Left ventricle myocardium inferior (tissue), 1 donor: Measurements from ENCODE around the gene ZRSR2. TPM values are rescaled to one million over a fixed set of nuclear protein-coding genes. Genes with fewer than 3 reads are reported as not detected.
"Not testable (repeated sequence)": the region's sequence is repeated elsewhere in the genome, so short reads cannot be mapped to it uniquely, and the experiment has no call there.

Experiments
- DNase-seq: peaks from one replicate; pipeline ENCODE4 v3.0.0-alpha.2; 2020
- H3K27ac ChIP-seq: fragments of 200-600 bp; replicated peaks from 2 replicates; pipeline ENCODE4 v1.8.0; 2021
- H3K27me3 ChIP-seq: fragments of 200-600 bp; 2 replicates; pipeline ENCODE4 v1.8.0; 2021; ENCODE audit warnings: low read depth
- H3K36me3 ChIP-seq: fragments of 200-600 bp; 2 replicates; pipeline ENCODE4 v1.8.0; 2021
- H3K4me1 ChIP-seq: fragments of 200-600 bp; 2 replicates; pipeline ENCODE4 v1.8.0; 2021
- H3K4me3 ChIP-seq: fragments of 200-600 bp; 2 replicates; pipeline ENCODE4 v1.8.0; 2021; ENCODE audit warnings: mild to moderate bottlenecking, moderate library complexity
- H3K9me3 ChIP-seq: fragments of 200-600 bp; replicated peaks from 2 replicates; pipeline ENCODE4 v1.8.0; 2021
- CTCF ChIP-seq: fragments of 200-600 bp; IDR thresholded peaks from 2 replicates; pipeline ENCODE4 v1.8.0; 2021; ENCODE audit warnings: antibody characterized with exemption, mild to moderate bottlenecking, borderline replicate concordance
- intact Hi-C: fragments of 100-400 bp; cut with micrococcal nuclease; formaldehyde crosslinking; loops from one replicate; pipeline ENCODE4 v1.11.0; 2022
- total RNA-seq: library from RNA; stranded (reverse); fragmentation: NEBNext Ultra II Directional; extraction: Animal tissue kit (Norgen Biotek cat#: 25700); gene quantifications from one replicate; pipeline ENCODE4 v1.2.1, GENCODE V29; 2021
- donor health status: DM: no; HTN: yes; CAD: no; lungs with severe emphysema.

The ZRSR2 gene
- total RNA-seq, 1 donor from 2014 or later, result 7.8 TPM

GRCh38 chrX:15758140-15758539 is 32.1 kb upstream of the ZRSR2 start:
- Histone ChIP-seq H3K4me3 (no peak overlapping the region), H3K4me1 (no peaks in the 10 kb centered on the region), H3K27me3 (no peaks in the 10 kb centered on the region), H3K9me3 (no peaks in the 10 kb centered on the region), H3K36me3 (no peaks in the 10 kb centered on the region), H3K27ac (no peak overlapping the region)
- DNase-seq, result no peak
- intact Hi-C loops, result no loop called here
- no peak for TF ChIP-seq CTCF

GRCh38 chrX:15759886-15760285 is 30.4 kb upstream of the ZRSR2 start:
- H3K9me3 ChIP-seq, intact Hi-C loops: not testable (repeated sequence)

GRCh38 chrX:15761564-15762191 is 28.6 kb upstream of the ZRSR2 start:
- no peaks in the 10 kb centered on the region for H3K4me1 ChIP-seq
- no peaks in the 10 kb centered on the region for H3K36me3 ChIP-seq
- no peak overlapping the region for H3K4me3 ChIP-seq
- no peak overlapping the region for H3K27ac ChIP-seq
- H3K27me3 ChIP-seq, result no peaks in the 10 kb centered on the region
- H3K9me3 ChIP-seq, result no peaks in the 10 kb centered on the region
- intact Hi-C loops, result no loop called here
- peak; percentile 72 for TF ChIP-seq CTCF
- no peak for DNase-seq

More at GRCh38 chrX:15759886-15760285, 30.4 kb upstream of the ZRSR2 start:
- not testable (repeated sequence) for DNase-seq, H3K27ac ChIP-seq, H3K4me3 ChIP-seq, H3K27me3 ChIP-seq, H3K4me1 ChIP-seq, H3K36me3 ChIP-seq

GRCh38 chrX:15769300-15769954 is 20.9 kb upstream of the ZRSR2 start:
- no peak for DNase-seq
- no peaks in the 10 kb centered on the region for H3K9me3 ChIP-seq
- no peaks in the 10 kb centered on the region for H3K36me3 ChIP-seq
- H3K27me3 ChIP-seq, result no peaks in the 10 kb centered on the region
- intact Hi-C loops, result no loop called here
- H3K4me3 ChIP-seq, result no peak overlapping the region
- no peak overlapping the region for H3K27ac ChIP-seq
- no peak for TF ChIP-seq CTCF
- H3K4me1 ChIP-seq, result no peaks in the 10 kb centered on the region

- H3K4me1 ChIP-seq, result no peaks in the 10 kb centered on the region
- no peak overlapping the region for H3K4me3 ChIP-seq
- H3K36me3 ChIP-seq, result peaks cover 8% of the 10 kb centered on the region
- no peak for DNase-seq
- no peaks in the 10 kb centered on the region for H3K27me3 ChIP-seq
- TF ChIP-seq CTCF, result no peak
- H3K9me3 ChIP-seq, result no peaks in the 10 kb centered on the region
- intact Hi-C loops, result no loop called here
- H3K27ac ChIP-seq, result no peak overlapping the region
These were observed 8.2 kb upstream of the ZRSR2 start for GRCh38 chrX:15781961-15782699.
